IPS DF 19.7 (cell line): ENCODE data around the gene DNAJA2.
A peak's percentile ranks its signal among the peaks of the same experiment; 100 is the strongest.
"Not testable (repeated sequence)": the region's sequence is repeated elsewhere in the genome, so short reads cannot be mapped to it uniquely, and the experiment has no call there.

Experiments
- DNase-seq: peaks from one replicate; pipeline ENCODE4 v3.0.0-alpha.2; 2013; ENCODE audit warnings: low read depth, low spot score

The DNAJA2 gene

DNA sequence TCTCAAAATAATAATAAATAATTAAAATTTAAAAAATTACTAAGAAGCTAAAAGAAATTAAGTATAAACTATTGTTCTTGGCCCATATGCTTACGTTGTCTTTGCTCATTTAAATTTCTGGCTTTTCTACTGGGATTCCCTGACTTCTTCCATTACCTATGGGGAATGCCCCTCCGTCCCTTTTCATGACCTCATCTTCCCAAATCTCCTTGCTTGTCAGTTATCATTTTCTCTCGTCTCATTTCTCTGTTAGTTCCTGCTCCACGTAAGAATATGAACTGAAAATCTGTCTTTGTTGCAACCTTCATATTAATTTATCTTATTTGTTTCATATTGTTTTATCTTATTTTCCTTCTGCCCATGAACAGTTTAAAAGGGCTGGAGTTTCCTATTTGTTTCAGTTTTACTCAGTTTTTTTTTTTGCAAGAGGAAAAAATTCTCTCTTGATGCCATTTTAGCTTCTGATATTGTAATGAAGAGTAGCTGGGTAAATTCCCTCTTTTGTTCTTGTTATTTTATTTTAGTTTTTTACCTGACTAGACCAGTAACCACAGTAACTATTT is 2.5 kb upstream of the DNAJA2 start:
- no peak for DNase-seq

DNA sequence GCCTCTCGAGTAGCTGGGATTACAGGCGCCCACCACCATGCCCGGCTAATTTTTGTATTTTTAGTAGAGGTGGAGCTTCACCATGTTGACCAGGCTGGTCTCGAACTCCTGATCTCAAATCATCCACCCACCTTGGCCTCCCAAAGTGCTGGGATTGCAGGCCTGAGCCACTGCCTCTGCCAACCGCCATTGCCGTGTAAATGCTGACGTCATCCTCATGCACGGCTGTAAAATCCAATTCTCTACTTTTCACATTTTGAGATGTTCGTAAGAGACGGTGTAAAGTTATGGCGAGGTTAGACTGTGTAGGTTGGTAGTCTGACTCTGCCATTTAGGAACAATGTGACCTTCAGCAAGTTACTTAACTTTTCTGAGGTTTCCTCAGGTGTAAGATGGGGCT is 1.7 kb upstream of the DNAJA2 start:
- DNase-seq, result no peak

DNA sequence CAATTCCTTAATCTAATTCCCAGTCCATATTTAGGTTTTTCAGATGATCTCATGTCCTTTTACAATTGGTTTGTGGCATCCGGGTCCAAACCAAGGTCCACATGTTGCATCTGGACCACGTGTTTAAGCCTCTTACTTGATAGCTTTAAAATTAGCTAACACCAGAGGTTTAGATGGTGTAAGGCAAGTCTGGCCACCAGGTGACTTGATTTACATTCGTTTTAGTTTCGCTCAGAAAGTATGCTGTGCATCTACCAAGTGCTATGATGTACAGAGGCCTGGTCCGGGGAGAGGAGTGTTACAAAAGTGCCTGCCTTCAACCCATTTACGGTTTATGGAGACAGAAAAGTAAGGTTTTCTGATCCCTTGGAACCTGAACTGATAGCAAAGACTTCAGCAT is 878 bp upstream of the DNAJA2 start:
- no peak for DNase-seq

DNA sequence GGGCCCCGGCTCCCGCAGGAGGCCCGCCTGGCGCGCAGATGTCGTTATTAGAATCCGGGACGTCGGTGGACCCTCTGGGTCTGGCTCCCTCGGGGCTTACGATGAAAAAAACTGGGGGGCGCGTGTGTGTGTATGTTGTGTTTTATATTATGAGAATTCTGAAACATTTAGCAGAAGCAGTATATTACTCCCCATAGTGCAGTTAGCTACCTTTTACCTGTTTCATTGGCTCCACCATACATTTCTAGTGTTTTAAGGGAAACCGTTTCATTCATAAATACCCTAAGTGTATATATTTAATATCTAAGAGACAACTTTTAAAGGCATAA is 486 bp upstream of the DNAJA2 start:
- DNase-seq, result no peak

DNA sequence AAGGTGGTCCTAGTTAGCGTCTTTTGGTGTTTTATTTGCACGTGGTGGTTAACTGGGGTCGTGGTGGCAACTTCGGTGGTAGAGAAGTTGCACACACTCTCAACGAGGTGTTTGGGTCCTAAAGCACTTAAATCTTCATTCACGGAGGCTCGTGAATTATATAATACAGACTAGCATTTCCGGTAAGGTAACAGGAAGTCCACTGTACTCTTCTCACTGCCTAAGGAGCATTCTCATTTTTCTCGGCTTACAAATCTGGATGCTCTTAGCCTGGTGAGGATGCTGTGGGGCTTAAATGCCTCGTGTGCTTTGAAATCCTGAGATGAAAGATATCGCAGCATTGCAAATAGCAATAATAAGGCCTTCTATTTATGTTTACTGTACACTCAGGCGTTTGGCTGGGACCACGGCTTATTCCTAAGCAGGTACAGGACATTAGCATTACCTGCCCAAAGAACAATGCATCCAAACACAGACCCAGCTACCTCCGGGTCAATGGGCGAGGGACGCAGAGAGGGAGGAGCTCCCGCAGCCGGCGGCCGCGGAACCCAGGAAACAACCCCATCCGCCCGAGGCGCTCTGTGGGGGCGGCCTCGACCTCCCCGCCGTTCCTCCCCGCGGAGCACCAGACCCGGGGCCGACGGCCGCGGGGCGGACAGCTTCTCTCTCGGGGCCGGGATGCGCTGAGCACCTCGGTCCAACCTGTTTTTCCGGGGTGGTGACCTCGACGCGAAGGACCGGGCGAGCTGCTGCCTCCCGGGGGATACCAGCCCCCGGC is 856 bp downstream of the DNAJA2 start:
- no peak for DNase-seq

DNA sequence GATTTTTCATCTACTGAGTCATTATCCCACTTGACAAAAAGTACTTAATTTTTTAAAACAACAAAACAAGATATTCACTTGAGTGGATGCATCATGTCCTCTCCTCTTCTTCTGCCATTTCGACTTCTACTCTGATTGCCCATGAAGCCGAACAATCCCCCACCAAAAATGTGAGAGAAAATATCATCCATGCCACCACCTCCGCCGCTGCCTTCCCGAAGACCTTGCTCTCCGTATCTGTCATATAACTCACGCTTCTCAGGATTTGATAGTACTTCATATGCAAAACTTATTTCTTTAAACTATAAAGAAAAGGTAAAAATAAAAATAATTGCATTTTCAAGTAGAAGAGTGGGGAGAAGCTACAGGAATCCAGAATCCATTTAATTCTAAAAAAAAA is 2.2 kb downstream of the DNAJA2 start:
- DNase-seq, result no peak

DNA sequence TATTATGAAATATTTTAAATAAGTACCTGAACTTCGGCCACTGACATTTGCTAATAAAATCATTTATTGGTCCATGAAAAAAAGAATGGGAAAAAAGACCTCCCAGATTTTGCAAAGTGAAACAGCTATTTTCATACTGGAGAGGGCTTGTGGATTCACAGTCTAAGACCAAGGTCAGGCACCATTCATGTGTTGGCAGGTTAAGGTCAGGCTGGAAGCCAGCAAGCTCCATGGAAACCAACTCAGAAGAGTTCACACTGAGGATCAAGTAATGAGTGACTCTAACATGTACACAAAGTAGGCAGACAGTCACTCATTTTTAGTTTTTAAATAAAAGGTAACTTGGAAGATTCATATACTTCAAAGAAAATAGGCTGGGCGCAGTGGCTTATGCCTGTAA is 3.4 kb downstream of the DNAJA2 start:
- no peak for DNase-seq

DNA sequence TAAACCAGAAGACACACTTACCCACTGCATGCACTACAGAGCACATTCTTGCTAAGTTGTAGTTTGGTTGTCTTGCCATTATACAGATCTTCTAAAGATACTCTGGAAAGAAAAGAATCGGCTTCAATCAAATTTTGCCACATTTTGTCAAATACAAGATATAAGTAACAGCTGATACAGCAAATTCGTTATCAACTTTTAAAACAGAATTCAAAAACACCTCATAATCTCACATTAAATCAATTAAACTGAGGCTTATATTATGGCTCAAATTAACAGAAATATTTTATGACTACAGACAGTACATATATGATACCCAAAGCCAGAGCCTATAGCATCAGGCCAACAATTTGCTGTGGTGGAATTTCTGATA is 5.4 kb downstream of the DNAJA2 start:
- no peak for DNase-seq

DNA sequence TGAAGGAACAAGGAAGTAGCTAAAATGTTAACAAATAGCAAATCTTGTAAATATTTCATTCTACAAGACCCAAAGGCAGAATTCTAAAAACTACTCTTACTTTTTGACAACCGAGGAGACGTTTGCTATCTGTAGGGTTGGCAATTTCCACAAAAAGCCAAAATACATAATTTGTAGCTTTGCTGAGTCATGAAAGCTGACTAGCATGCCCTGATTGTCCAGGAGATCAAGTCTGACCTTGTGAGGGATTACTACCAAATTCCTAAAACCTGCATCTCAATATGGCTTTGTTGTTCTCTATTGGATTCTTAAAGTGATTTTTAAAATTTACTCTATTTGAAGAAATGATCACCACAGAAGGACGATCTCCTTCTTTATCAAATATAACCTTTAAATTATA is 10.8 kb downstream of the DNAJA2 start:
- DNase-seq, result no peak

DNA sequence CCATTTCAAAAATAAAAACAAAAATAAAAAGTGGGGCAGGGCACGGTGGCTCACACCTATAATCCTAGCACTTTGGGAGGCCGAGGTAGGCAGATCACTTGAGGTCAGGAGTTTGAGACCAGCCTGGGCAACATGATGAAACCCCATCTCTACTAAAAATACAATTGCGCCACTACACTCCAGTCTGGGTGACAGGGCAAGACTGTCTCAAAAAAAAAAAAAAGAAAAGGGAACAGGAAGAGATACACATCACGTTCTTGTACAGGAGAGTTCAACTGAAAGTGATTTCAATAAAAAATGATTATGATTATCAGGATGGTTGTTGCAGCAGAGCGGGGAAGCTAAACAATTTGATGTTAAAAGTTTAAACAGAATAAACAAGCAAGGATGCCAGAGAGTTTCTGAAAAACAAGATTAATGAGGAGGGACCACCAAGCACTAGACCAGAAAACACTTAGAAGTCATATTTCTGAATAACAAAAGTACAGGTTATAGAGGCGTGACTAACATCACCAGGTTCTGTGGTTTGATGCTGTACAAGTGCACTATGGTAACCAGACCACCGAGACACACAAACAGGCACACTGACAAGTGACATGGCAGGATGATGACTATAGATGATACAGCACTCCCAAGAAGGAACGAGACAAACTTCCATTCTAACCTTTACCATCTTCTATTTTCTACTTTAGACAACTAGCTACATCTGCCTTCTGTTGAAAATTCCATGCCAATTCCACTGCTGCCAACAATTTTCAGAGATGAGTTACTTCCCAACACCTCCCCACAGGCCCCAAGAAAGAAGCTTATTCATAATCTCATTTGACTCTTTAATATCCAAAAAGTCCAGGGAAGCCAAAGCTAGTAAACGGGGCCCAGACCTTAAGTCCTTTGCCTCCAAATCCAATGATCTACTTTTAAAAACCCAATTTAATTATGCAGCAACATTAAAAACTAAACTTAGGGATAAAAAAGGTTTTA is 11.8 kb downstream of the DNAJA2 start:
- no peak for DNase-seq

DNA sequence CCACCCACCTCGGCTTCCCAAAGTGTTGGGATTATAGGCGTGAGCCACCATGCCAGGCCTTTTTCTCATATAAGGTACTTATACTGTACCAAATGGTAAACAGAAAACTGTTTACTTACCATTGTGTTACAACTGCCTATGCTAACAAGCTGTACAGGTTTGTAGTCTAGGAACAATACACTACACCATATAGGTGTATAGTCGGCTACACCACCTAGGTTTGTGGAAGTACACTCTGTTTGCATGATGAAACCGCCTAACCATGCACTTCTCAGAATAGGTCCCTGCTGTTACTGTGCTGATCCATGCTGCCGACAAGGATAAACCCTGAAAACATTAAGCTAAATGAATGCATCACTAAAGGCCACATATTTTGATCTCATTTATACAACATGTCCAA is 18.9 kb downstream of the DNAJA2 start:
- no peak for DNase-seq

DNA sequence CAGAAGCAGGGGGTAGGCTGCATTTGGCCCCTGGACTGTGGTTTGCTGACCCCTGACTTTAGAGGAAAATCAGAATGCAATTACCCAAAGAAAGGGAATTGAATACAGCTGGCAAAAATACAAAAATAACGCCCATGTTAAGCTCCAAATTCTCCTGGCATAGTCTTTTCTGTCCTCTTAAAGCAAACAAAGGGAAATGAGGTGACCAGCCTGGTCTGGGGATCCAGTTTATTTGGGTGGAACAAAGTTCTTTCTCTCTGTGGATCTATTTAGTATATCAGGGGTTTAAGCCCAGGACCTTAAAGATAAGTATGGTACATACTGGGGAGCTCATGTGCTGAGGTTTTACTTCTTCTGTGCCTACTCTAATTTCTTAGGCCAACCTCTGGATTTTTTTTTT is 23.5 kb downstream of the DNAJA2 start:
- DNase-seq, result no peak

DNA sequence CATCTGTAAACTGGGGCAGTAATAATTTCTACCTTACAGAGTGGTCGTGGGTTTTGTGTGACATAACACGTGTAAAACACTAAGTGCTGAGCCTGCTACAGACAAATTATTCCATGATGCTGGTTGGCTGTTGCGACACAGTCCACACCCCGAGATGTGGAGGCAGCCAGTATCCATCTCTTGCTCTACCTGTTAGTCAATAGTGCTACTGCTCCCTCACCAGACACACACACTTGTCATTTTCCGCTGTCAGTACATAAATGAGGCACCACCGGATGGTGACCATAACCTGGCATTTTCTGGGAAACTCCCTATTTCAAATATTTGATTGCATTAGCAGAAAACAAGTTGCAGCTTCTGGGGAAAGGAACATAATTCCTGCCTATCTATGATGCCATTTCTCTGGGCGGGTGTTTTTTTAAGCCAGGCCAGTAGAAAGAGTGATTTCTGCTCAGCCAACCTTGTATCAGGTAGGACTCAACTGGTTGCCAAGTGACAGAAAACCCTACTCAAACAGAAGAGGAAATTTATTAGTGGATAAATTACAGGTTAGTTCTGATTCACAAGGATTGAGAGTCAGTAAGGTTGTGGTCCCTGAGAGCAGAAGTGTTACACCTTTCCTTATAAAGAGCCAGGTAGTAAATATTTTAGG is 24.1 kb downstream of the DNAJA2 start:
- no peak for DNase-seq

DNA sequence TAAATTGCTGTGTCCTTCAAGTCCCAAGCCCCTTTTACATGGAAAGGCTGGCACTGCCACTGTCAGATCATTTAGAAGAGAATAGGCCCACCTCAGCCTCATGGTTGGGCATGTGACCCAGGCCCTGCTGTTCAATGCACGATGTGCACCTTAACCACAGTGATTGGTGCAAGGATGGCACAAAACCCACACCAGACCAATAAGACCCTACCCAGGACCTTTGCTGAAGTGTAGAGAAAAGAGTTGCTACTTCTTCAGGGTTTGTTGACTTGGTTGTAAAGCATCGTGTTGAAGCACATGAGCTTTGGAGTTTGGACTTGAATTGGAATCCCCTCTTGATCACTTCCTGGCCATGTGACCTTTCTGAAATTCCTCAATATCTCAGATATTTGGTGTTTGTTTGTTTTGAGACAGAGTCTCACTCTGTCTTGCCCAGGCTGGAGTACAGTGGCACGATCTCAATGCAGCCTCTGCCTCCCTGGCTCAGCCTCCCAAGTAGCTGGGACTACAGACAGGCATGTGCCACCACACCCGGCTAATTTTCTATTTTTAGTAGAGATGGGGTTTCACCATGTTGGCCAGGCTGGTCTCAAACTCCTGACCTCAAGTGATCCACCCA is 24.8 kb downstream of the DNAJA2 start:
- DNase-seq, result no peak

DNA sequence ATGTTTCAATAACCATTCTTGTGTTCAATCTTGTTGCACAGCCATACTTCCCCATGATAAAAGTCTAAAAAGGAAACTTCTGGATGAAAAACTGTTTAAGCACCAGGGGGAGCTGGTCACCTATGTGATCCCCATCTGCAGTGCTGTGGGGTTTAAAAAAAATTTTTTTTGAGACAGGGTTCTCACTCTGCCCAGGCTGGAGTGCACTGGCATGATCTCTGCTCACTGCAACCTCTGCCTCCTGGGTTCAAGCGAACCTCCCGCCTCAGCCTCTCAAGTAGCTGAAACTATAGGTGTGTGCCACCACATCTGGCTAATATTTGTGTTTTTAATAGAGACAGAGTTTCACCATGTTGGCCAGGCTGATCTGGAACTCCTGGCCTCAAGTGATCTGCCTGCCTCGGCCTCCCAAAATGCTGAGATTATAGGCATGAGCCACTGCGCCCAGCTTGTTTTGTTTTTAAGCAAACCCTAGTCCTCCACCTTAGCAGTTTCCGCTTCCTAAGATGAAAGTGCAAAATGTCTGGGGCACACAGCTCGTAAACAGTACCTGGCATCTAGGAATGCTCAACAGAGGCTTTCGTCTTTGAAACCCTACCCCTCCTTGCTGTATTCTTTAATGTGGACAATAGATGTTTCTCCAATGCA is 25.4 kb downstream of the DNAJA2 start:
- no peak for DNase-seq

DNA sequence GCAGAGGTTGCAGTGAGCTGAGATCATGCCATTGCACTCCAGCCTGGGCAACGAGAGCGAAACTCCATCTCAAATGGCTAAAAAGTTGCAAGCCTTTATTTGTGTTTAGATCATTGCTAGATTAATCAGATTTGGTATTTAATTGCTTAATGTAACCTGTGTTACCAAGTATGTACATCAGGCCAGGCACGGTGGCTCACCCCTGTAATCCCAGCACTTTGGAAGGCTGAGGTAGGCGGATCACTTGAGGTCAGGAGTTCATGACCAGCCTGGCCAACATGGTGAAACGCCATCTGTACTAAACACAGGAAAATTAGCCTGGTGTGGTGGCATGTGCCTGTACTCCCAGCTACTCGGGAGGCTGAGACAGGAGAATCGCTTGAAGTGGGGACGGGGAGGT is 28.8 kb downstream of the DNAJA2 start:
- not testable (repeated sequence) for DNase-seq

DNA sequence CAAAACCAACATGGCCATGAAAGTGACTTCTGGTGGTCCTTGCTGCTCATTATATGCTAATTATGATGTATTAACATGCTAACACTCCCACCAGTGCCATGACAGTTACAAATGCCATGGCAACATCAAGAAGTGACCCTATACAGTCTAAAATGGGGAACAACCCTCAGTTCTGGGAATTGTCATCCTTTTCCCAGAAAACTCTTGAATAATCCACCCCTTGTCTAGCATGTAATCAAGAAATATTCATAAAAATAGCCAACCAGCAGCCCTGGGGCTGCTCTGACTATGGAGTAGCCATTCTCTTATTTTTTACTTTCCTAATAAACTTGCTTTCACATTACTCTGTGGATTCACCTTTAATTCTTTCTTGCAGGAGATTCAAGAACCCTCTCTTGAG is 35.9 kb downstream of the DNAJA2 start:
- DNase-seq, result no peak

DNA sequence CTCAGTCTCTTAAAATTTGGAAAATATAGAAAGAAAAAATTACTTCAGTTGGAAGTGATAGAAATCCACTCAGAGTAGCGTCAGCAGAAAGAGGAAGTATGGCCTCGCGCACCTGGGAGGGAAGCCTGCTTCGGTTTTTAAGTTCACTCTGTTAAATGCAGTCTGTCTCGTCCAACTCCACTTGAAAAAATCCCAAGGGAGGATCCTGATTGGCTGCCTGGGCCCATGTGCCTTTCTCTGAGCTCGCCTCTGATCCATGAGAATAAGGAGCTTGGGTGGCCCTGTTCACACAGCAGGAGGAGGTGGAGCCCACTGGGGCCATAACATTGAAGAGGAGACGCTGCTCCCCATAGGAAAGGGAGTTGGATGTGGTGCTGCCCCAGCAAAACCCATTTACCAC is 40.7 kb downstream of the DNAJA2 start:
- peak; percentile 45 for DNase-seq

DNA sequence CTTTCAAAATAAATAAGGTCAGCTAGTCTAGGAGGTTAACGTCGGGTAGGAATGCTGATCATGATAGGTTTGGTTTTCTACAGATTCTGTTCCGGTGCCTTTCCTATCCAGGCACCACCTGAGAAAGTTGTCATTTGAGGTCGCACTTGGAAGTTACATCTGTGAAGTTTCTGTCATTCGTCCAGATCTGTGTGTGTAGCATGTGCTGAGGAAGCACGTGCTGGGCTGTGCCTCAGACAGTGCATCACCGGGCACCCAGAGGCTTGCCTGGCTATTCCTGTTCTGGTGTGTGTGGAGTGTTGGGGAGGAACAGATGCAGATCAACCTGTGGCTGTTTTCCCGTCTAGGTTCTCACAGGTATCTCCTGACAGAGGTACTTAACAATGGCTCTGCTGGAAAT is 42.6 kb downstream of the DNAJA2 start:
- DNase-seq, result no peak

DNA sequence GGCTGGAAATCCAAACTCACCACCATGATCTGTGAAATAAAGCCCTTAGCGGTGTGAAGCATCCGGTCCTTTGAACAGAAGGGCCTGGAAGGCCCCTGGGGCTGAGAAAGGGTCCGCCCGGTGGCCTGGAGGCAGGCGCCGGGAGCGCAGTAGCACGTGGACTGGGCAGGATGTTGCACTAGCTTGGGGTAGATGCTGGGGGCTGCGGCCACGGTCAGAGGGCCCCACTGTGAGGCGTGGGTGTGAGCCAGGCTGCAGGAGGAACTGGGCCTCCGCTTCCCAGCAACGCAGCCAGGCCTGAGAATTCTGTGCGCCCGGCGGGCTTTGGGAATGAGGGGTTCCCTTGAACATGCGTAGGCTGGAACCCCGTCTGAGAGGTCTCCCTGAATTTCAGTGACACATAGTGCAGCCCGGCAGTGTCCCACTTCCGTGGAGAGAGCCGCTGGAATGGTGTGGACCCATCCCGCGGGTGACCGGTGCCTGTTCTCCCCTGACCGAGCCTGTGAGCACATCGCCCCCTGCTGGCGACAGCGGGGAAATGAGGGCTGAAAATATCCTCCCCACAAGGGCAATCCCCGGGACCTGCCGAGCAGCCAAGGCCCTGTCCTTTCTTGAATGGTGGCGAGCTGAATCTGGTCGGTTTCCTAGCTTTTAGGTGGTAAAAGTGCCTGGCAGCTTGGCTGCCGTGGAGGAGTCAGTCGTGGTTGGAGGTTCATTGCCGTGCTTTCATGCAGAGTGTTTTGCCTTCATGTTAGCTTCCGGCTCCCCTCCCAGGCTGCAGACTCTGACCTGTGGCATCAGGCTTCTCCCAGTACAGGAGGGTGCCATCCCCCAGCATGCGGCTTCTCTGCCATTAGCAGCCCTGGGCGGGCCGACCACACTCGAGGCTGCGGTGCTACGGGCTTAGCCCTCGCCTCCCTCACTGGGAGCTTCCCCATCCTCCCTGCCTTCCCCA is 43.8 kb downstream of the DNAJA2 start:
- no peak for DNase-seq
